ENCODE results near the gene MAP1LC3C. TPM values are rescaled to one million over a fixed set of nuclear protein-coding genes. Genes with fewer than 3 reads are reported as not detected.
A peak's percentile ranks its signal among the peaks of the same experiment; 100 is the strongest.

Gene MAP1LC3C
- total and polyA plus RNA-seq, 2 donors (not counting 1 experiment from before 2014, with no cell fraction given), result not detected

DNA sequence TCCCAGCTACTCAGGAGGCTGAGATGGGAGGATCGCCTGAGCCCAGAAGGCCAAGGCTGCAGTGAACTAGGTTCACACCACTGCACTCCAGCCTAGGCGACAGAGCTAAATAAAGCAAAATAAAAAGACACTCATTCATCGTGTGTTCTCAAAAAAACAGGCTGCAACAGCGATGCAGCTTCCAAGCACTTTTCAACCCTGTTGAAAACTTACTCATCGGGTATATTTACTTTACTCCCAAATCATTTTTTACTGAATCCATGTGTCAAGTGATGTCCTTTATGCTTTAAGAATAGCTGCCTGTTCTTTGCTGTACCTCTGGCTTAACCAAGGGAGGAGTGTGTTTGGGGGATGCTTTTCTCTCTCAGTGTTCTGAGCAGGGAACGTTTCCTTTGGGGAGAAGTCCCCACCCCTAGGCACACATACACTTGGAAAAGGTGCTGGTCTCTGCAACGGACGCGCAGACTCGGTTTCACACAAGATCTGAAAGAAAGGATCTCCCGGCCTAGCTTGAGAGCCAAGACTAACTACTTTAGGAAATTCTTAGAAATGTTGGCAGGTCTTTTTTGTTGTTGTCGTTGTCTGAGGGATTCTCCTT is 1.4 kb downstream of the MAP1LC3C start:
- H2AFZ ChIP-seq (ENCODE audit: insufficient read depth, low read depth, low read length, poor library complexity, severe bottlenecking), result no peak overlapping the region
- Mint-ChIP-seq H3K4me1 (peaks cover 5% of the 10 kb centered on the region), H3K27me3 (peaks cover 7% of the 10 kb centered on the region), H3K27ac (no peak overlapping the region), H3K4me3 (peak overlapping the region; percentile 13), H3K9me3 (ENCODE audit: insufficient read depth) (no peaks in the 10 kb centered on the region)
- ChIA-PET POLR2A (no interaction called here), CTCF (interaction anchor here (0.7 to 5.4 kb wide), 12 partner anchors 11 to 478 kb away, joined by 3 to 68 read pairs (median 8); partner anchors contain the start of genes FH and KMO)
- DNase-seq (no peak), ATAC-seq (ENCODE audit: low read depth) (no peak)
- peaks cover 0 to 7% of the 10 kb centered on the region in 2 donors for H3K4me1 ChIP-seq (ENCODE audit: control insufficient read depth in 2 of 2, insufficient read depth in 2 of 2, low read length in 2 of 2)
- H4K20me1 ChIP-seq (ENCODE audit: control insufficient read depth, insufficient read depth, low read length, poor library complexity, severe bottlenecking), result no peaks in the 10 kb centered on the region
- no peak overlapping the region for H3K9ac ChIP-seq (ENCODE audit: low read length)
- H3K36me3 ChIP-seq (replicated peaks in 1 of 2; ENCODE audit: control extremely low read depth in 1 of 2, control insufficient read depth in 1 of 2, extremely low read depth in 1 of 2, insufficient read depth in 2 of 2, low read length in 1 of 2), result no peaks in the 10 kb centered on the region
- WGBS (ENCODE audit: insufficient coverage), result 100% methylated on average over 2 of the region's 12 CpGs
- no peak for TF ChIP-seq EZH2 (IDR thresholded peaks at IDR 0.05; ENCODE audit: borderline replicate concordance, insufficient read depth, low read depth, low read length, poor library complexity, severe bottlenecking)
- TF ChIP-seq, protein P1, sequence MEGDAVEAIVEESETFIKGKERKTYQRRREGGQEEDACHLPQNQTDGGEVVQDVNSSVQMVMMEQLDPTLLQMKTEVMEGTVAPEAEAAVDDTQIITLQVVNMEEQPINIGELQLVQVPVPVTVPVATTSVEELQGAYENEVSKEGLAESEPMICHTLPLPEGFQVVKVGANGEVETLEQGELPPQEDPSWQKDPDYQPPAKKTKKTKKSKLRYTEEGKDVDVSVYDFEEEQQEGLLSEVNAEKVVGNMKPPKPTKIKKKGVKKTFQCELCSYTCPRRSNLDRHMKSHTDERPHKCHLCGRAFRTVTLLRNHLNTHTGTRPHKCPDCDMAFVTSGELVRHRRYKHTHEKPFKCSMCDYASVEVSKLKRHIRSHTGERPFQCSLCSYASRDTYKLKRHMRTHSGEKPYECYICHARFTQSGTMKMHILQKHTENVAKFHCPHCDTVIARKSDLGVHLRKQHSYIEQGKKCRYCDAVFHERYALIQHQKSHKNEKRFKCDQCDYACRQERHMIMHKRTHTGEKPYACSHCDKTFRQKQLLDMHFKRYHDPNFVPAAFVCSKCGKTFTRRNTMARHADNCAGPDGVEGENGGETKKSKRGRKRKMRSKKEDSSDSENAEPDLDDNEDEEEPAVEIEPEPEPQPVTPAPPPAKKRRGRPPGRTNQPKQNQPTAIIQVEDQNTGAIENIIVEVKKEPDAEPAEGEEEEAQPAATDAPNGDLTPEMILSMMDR (IDR thresholded peaks at IDR 0.05), result no peak
- no peak overlapping the region for H3K27ac ChIP-seq (ENCODE audit: low read length in 2 of 2)
- H3K27me3 ChIP-seq (replicated peaks in 1 of 4; ENCODE audit: control extremely low read depth in 1 of 4, control insufficient read depth in 3 of 4, insufficient read depth in 4 of 4, low read length in 3 of 4), result peaks cover 0 to 2% (median 0%) of the 10 kb centered on the region in 4 experiments
- H3K4me2 ChIP-seq (replicated peaks; ENCODE audit: low read depth, low read length, poor library complexity, severe bottlenecking), result no peak overlapping the region
- intact Hi-C loops (cut with micrococcal nuclease), result no loop called here
- H3K4me3 ChIP-seq (ENCODE audit: control extremely low read depth in 1 of 5, extremely low read depth in 1 of 5, insufficient read depth in 1 of 5, low read depth in 2 of 5, low read length in 4 of 5), result no peak overlapping the region
- no peaks in the 10 kb centered on the region for H3K79me2 ChIP-seq (ENCODE audit: control insufficient read depth, insufficient read depth, low read length)
- no peaks in the 10 kb centered on the region for H3K9me3 ChIP-seq (ENCODE audit: control extremely low read depth in 1 of 3, control insufficient read depth in 2 of 3, insufficient read depth in 1 of 3, low read length in 2 of 3)

DNA sequence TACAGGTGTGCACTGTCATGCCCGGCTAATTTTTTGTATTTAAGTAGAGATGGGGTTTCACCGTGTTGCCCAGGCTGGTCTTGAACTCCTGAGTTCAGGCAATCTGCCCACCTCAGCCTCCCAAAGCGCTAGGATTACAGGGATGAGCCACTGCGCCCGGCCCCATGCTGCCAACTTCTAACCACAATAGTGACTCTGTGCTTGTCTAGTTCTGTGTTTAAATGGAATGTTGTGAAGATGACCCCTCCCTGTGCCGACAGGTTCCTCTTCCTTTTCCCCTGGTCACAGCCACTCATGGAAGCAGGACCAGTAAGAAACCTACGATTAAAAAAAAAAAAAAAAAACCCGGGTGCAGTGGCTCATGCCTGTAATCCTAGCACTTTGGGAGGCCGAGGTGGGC is 4.7 kb downstream of the MAP1LC3C start:
- H3K4me1 ChIP-seq (ENCODE audit: control insufficient read depth in 2 of 2, insufficient read depth in 2 of 2, low read length in 2 of 2), result peaks cover 0 to 7% of the 10 kb centered on the region in 2 donors
- no peaks in the 10 kb centered on the region for H4K20me1 ChIP-seq (ENCODE audit: control insufficient read depth, insufficient read depth, low read length, poor library complexity, severe bottlenecking)
- peaks cover 8% of the 10 kb centered on the region for H3K27me3 Mint-ChIP-seq
- CTCF ChIA-PET, result interaction anchor here (0.7 to 1.6 kb wide), 4 partner anchors 8 to 1261 kb away, joined by 3 to 9 read pairs (median 4); no protein-coding TSS in a partner anchor
- TF ChIP-seq, protein P1 (IDR thresholded peaks at IDR 0.05), result no peak
- no peak for TF ChIP-seq EZH2 (IDR thresholded peaks at IDR 0.05; ENCODE audit: borderline replicate concordance, insufficient read depth, low read depth, low read length, poor library complexity, severe bottlenecking)
- no peaks in the 10 kb centered on the region for H3K36me3 ChIP-seq (replicated peaks in 1 of 2; ENCODE audit: control extremely low read depth in 1 of 2, control insufficient read depth in 1 of 2, extremely low read depth in 1 of 2, insufficient read depth in 2 of 2, low read length in 1 of 2)
- H3K9me3 Mint-ChIP-seq (ENCODE audit: insufficient read depth), result no peaks in the 10 kb centered on the region
- H3K4me3 ChIP-seq (ENCODE audit: control extremely low read depth in 1 of 5, extremely low read depth in 1 of 5, insufficient read depth in 1 of 5, low read depth in 2 of 5, low read length in 4 of 5), result no peak overlapping the region
- peaks cover 0 to 2% (median 0%) of the 10 kb centered on the region in 4 experiments for H3K27me3 ChIP-seq (replicated peaks in 1 of 4; ENCODE audit: control extremely low read depth in 1 of 4, control insufficient read depth in 3 of 4, insufficient read depth in 4 of 4, low read length in 3 of 4)
- H3K4me1 Mint-ChIP-seq, result peaks cover 5% of the 10 kb centered on the region
- H3K4me2 ChIP-seq (replicated peaks; ENCODE audit: low read depth, low read length, poor library complexity, severe bottlenecking), result no peak overlapping the region
- no peaks in the 10 kb centered on the region for H3K9me3 ChIP-seq (ENCODE audit: control extremely low read depth in 1 of 3, control insufficient read depth in 2 of 3, insufficient read depth in 1 of 3, low read length in 2 of 3)
- H3K9ac ChIP-seq (ENCODE audit: low read length), result no peak overlapping the region
- H3K79me2 ChIP-seq (ENCODE audit: control insufficient read depth, insufficient read depth, low read length), result no peaks in the 10 kb centered on the region
- DNase-seq, result no peak
- ATAC-seq (ENCODE audit: low read depth), result no peak
- no peak overlapping the region for H3K27ac ChIP-seq (ENCODE audit: low read length in 2 of 2)
- POLR2A ChIA-PET, result no interaction called here
- H2AFZ ChIP-seq (ENCODE audit: insufficient read depth, low read depth, low read length, poor library complexity, severe bottlenecking), result no peak overlapping the region
- H3K27ac Mint-ChIP-seq, result no peak overlapping the region
- intact Hi-C loops (cut with micrococcal nuclease), result no loop called here
- H3K4me3 Mint-ChIP-seq, result no peak overlapping the region
- no CpG with 5 or more reads among the region's 9 CpGs for WGBS (ENCODE audit: insufficient coverage)
